HEK293 (cell line): ENCODE data around the gene NELL2.

Source experiments
- KLF1 ChIP-seq: fragments of 450-650 bp; formaldehyde crosslinking; IDR thresholded peaks from 2 replicates; pipeline ENCODE4 v1.5.1; 2016; ENCODE audit warnings: missing biosample characterization, missing genetic modification characterization
- KLF10 ChIP-seq: fragments of 450-650 bp; IDR thresholded peaks from 2 replicates; pipeline ENCODE4 v1.5.1; 2018; ENCODE audit warnings: missing biosample characterization, mild to moderate bottlenecking, missing genetic modification characterization
- OSR2 ChIP-seq: fragments of 450-650 bp; formaldehyde crosslinking; IDR thresholded peaks from 2 replicates; pipeline ENCODE4 v1.5.1; 2016; ENCODE audit warnings: missing biosample characterization, missing genetic modification characterization
- REPIN1 ChIP-seq: fragments of 450-650 bp; formaldehyde crosslinking; IDR thresholded peaks from 2 replicates; pipeline ENCODE4 v1.5.1; 2017; ENCODE audit warnings: missing biosample characterization, missing genetic modification characterization, low read depth
- ZBTB17 ChIP-seq: fragments of 450-650 bp; formaldehyde crosslinking; IDR thresholded peaks from 2 replicates; pipeline ENCODE4 v1.5.1; 2016; ENCODE audit warnings: missing biosample characterization, missing genetic modification characterization
- ZFP41 ChIP-seq: fragments of 450-650 bp; formaldehyde crosslinking; IDR thresholded peaks from 2 replicates; pipeline ENCODE4 v1.5.1; 2016; ENCODE audit warnings: missing biosample characterization, missing genetic modification characterization, borderline replicate concordance
- ZNF132 ChIP-seq: fragments of 450-650 bp; formaldehyde crosslinking; IDR thresholded peaks from 2 replicates; pipeline ENCODE4 v1.5.1; 2017; ENCODE audit warnings: missing biosample characterization, missing genetic modification characterization, borderline replicate concordance
- ZNF146 ChIP-seq: fragments of 450-650 bp; formaldehyde crosslinking; IDR thresholded peaks from 2 replicates; pipeline ENCODE4 v1.5.1; 2016; ENCODE audit warnings: missing biosample characterization, missing genetic modification characterization
- ZNF155 ChIP-seq: fragments of 450-650 bp; formaldehyde crosslinking; IDR thresholded peaks from 2 replicates; pipeline ENCODE4 v1.5.1; 2016; ENCODE audit warnings: missing biosample characterization, missing genetic modification characterization
- ZNF157 ChIP-seq: fragments of 450-650 bp; formaldehyde crosslinking; IDR thresholded peaks from 2 replicates; pipeline ENCODE4 v1.5.1; 2016; ENCODE audit warnings: missing biosample characterization, missing genetic modification characterization
- ZNF175 ChIP-seq: fragments of 450-650 bp; formaldehyde crosslinking; IDR thresholded peaks from 2 replicates; pipeline ENCODE4 v1.5.1; 2016; ENCODE audit warnings: missing biosample characterization, missing genetic modification characterization
- ZNF211 ChIP-seq: fragments of 450-650 bp; formaldehyde crosslinking; IDR thresholded peaks from 2 replicates; pipeline ENCODE4 v1.5.1; 2016; ENCODE audit warnings: low read depth, missing biosample characterization, missing genetic modification characterization
- ZNF214 ChIP-seq: fragments of 450-650 bp; formaldehyde crosslinking; IDR thresholded peaks from 2 replicates; pipeline ENCODE4 v1.5.1; 2017; ENCODE audit warnings: missing biosample characterization, mild to moderate bottlenecking, missing genetic modification characterization, borderline replicate concordance
- ZNF341 ChIP-seq: fragments of 450-650 bp; formaldehyde crosslinking; IDR thresholded peaks from 2 replicates; pipeline ENCODE4; 2016; ENCODE audit warnings: low read depth, missing biosample characterization, missing genetic modification characterization
- ZNF433 ChIP-seq: fragments of 450-650 bp; formaldehyde crosslinking; IDR thresholded peaks from 2 replicates; pipeline ENCODE4 v1.5.1; 2016; ENCODE audit warnings: missing biosample characterization, missing genetic modification characterization, low read depth
- ZNF501 ChIP-seq: fragments of 450-650 bp; formaldehyde crosslinking; IDR thresholded peaks from 2 replicates; pipeline ENCODE4 v1.5.1; 2016; ENCODE audit warnings: missing biosample characterization, missing genetic modification characterization
- ZNF585B ChIP-seq: fragments of 450-650 bp; formaldehyde crosslinking; IDR thresholded peaks from 2 replicates; pipeline ENCODE4 v1.5.1; 2016; ENCODE audit warnings: missing biosample characterization, missing genetic modification characterization
- ZNF596 ChIP-seq: fragments of 450-650 bp; IDR thresholded peaks from 2 replicates; pipeline ENCODE4 v1.5.0; 2018; ENCODE audit warnings: missing biosample characterization, mild to moderate bottlenecking, missing genetic modification characterization, moderate library complexity
- ZNF624 ChIP-seq: fragments of 450-650 bp; formaldehyde crosslinking; IDR thresholded peaks from 2 replicates; pipeline ENCODE4 v1.5.1; 2017; ENCODE audit warnings: missing biosample characterization, missing genetic modification characterization
- ZNF747 ChIP-seq: fragments of 450-650 bp; formaldehyde crosslinking; IDR thresholded peaks from 2 replicates; pipeline ENCODE4 v1.5.1; 2016; ENCODE audit warnings: missing biosample characterization, missing genetic modification characterization
- ZNF785 ChIP-seq: fragments of 450-650 bp; formaldehyde crosslinking; IDR thresholded peaks from 2 replicates; pipeline ENCODE4 v1.5.1; 2016; ENCODE audit warnings: missing biosample characterization, missing genetic modification characterization
- ZNF830 ChIP-seq: fragments of 450-650 bp; IDR thresholded peaks from 2 replicates; pipeline ENCODE4 v1.5.0; 2018; ENCODE audit warnings: missing biosample characterization, missing genetic modification characterization, low read depth, mild to moderate bottlenecking, moderate library complexity
- ZSCAN23 ChIP-seq: fragments of 450-650 bp; formaldehyde crosslinking; IDR thresholded peaks from 2 replicates; pipeline ENCODE4 v1.5.1; 2016; ENCODE audit warnings: missing biosample characterization, missing genetic modification characterization
- ZSCAN4 ChIP-seq: fragments of 450-650 bp; formaldehyde crosslinking; IDR thresholded peaks from 2 replicates; pipeline ENCODE4 v1.5.1; 2017; ENCODE audit warnings: missing biosample characterization, missing genetic modification characterization
- TF ChIP-seq, protein P1 (sequence below): fragments of 450-650 bp; formaldehyde crosslinking; IDR thresholded peaks from 2 replicates; pipeline ENCODE4; 2016; ENCODE audit warnings: missing biosample characterization, missing genetic modification characterization
- TF ChIP-seq, protein P2 (sequence below): fragments of 450-650 bp; formaldehyde crosslinking; IDR thresholded peaks from 2 replicates; pipeline ENCODE4 v1.5.1; 2016; ENCODE audit warnings: missing biosample characterization, missing genetic modification characterization
- TF ChIP-seq, protein P3 (sequence below): fragments of 450-650 bp; formaldehyde crosslinking; IDR thresholded peaks from 2 replicates; pipeline ENCODE4 v1.5.1; 2016; ENCODE audit warnings: missing biosample characterization, missing genetic modification characterization, borderline replicate concordance
- TF ChIP-seq, protein P4 (sequence below): fragments of 450-650 bp; formaldehyde crosslinking; IDR thresholded peaks from 2 replicates; pipeline ENCODE4 v1.5.1; 2016; ENCODE audit warnings: missing biosample characterization, missing genetic modification characterization

The NELL2 gene

DNA sequence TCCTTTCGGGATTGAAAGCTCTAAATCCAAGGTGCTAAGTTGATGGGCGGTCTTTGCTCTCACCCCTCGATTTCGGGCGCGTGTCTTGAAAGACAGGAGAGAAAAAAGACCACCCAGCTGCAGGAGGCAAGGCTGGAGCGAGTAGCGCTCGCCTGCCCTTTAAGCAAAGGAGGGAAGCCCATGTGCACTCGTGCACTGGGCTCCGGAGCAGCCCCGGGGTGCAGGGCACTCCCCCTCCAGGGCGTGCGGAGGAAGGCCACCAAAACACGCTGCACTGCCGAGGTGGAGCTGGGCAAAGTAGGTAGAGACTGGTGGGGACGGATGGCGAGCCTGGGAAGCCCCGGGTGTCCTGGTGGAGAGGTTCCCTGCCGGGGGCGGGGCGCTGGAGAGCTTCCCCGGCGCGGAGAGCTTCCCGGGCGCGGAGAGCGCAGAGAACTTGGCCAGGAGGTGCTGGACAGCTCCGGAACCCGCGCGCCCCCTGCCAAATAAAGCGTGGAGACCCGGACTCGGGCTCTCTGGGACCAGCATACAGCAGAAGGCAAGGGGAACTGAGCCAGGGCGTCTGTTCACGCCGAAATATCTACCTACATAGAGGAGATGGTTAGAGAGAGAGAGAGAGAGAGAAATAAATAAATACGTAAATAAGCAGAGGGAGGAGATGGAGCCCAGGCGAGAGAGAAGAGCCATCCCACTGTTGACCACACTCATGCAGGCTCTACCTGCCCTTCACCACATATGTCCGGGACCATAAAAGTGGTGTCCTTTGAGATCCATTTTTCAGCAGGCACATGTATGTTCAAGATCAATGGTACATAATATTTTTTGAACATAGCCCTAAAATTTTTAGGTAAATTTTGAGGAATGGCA lies 662 bp upstream of the NELL2 start (continued):
- TF ChIP-seq, protein P1, sequence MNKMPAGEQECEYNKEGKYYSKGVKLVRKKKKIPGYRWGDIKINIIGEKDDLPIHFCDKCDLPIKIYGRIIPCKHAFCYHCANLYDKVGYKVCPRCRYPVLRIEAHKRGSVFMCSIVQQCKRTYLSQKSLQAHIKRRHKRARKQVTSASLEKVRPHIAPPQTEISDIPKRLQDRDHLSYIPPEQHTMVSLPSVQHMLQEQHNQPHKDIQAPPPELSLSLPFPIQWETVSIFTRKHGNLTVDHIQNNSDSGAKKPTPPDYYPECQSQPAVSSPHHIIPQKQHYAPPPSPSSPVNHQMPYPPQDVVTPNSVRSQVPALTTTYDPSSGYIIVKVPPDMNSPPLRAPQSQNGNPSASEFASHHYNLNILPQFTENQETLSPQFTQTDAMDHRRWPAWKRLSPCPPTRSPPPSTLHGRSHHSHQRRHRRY (tag by site-specific recombination), result no peak
- TF ChIP-seq, protein P2, sequence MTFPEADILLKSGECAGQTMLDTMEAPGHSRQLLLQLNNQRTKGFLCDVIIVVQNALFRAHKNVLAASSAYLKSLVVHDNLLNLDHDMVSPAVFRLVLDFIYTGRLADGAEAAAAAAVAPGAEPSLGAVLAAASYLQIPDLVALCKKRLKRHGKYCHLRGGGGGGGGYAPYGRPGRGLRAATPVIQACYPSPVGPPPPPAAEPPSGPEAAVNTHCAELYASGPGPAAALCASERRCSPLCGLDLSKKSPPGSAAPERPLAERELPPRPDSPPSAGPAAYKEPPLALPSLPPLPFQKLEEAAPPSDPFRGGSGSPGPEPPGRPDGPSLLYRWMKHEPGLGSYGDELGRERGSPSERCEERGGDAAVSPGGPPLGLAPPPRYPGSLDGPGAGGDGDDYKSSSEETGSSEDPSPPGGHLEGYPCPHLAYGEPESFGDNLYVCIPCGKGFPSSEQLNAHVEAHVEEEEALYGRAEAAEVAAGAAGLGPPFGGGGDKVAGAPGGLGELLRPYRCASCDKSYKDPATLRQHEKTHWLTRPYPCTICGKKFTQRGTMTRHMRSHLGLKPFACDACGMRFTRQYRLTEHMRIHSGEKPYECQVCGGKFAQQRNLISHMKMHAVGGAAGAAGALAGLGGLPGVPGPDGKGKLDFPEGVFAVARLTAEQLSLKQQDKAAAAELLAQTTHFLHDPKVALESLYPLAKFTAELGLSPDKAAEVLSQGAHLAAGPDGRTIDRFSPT, result peak; percentile 49; the same call in 1 of the 2 replicates
- TF ChIP-seq ZNF596 (tag by site-specific recombination) (peak; percentile 76), ZNF341 (tag by site-specific recombination) (peak; percentile 94), REPIN1 (tag by site-specific recombination) (no peak), ZNF155 (tag by site-specific recombination) (no peak), ZSCAN23 (no peak), ZNF214 (no peak), ZNF747 (tag by site-specific recombination) (no peak), ZNF175 (tag by site-specific recombination) (no peak), OSR2 (tag by site-specific recombination) (no peak), ZNF785 (tag by site-specific recombination) (no peak), KLF1 (tag by site-specific recombination) (no peak), ZSCAN4 (0 out of 2 replicates have a peak, but pooled peaks have one; percentile 6), ZNF157 (tag by site-specific recombination) (no peak), ZBTB17 (tag by site-specific recombination) (peak; percentile 95), ZNF830 (tag by site-specific recombination) (no peak), ZNF132 (no peak), KLF10 (tag by site-specific recombination) (no peak), ZFP41 (tag by site-specific recombination) (no peak), ZNF501 (tag by site-specific recombination) (peak; percentile 52; the same call in 1 of the 2 replicates), ZNF585B (tag by site-specific recombination) (no peak), ZNF211 (tag by site-specific recombination) (no peak), ZNF624 (no peak), ZNF146 (tag by site-specific recombination) (no peak), ZNF433 (tag by site-specific recombination) (no peak)
- TF ChIP-seq, protein P3, sequence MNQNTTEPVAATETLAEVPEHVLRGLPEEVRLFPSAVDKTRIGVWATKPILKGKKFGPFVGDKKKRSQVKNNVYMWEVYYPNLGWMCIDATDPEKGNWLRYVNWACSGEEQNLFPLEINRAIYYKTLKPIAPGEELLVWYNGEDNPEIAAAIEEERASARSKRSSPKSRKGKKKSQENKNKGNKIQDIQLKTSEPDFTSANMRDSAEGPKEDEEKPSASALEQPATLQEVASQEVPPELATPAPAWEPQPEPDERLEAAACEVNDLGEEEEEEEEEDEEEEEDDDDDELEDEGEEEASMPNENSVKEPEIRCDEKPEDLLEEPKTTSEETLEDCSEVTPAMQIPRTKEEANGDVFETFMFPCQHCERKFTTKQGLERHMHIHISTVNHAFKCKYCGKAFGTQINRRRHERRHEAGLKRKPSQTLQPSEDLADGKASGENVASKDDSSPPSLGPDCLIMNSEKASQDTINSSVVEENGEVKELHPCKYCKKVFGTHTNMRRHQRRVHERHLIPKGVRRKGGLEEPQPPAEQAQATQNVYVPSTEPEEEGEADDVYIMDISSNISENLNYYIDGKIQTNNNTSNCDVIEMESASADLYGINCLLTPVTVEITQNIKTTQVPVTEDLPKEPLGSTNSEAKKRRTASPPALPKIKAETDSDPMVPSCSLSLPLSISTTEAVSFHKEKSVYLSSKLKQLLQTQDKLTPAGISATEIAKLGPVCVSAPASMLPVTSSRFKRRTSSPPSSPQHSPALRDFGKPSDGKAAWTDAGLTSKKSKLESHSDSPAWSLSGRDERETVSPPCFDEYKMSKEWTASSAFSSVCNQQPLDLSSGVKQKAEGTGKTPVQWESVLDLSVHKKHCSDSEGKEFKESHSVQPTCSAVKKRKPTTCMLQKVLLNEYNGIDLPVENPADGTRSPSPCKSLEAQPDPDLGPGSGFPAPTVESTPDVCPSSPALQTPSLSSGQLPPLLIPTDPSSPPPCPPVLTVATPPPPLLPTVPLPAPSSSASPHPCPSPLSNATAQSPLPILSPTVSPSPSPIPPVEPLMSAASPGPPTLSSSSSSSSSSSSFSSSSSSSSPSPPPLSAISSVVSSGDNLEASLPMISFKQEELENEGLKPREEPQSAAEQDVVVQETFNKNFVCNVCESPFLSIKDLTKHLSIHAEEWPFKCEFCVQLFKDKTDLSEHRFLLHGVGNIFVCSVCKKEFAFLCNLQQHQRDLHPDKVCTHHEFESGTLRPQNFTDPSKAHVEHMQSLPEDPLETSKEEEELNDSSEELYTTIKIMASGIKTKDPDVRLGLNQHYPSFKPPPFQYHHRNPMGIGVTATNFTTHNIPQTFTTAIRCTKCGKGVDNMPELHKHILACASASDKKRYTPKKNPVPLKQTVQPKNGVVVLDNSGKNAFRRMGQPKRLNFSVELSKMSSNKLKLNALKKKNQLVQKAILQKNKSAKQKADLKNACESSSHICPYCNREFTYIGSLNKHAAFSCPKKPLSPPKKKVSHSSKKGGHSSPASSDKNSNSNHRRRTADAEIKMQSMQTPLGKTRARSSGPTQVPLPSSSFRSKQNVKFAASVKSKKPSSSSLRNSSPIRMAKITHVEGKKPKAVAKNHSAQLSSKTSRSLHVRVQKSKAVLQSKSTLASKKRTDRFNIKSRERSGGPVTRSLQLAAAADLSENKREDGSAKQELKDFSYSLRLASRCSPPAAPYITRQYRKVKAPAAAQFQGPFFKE (tag by site-specific recombination), result no peak
- TF ChIP-seq, protein P4, sequence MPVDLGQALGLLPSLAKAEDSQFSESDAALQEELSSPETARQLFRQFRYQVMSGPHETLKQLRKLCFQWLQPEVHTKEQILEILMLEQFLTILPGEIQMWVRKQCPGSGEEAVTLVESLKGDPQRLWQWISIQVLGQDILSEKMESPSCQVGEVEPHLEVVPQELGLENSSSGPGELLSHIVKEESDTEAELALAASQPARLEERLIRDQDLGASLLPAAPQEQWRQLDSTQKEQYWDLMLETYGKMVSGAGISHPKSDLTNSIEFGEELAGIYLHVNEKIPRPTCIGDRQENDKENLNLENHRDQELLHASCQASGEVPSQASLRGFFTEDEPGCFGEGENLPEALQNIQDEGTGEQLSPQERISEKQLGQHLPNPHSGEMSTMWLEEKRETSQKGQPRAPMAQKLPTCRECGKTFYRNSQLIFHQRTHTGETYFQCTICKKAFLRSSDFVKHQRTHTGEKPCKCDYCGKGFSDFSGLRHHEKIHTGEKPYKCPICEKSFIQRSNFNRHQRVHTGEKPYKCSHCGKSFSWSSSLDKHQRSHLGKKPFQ (tag by site-specific recombination), result no peak
